Stomach (tissue), 9 donors: ENCODE results near the gene TMTC2. TPM values are rescaled to one million over a fixed set of nuclear protein-coding genes. Genes with fewer than 3 reads are reported as not detected.
A peak's percentile ranks its signal among the peaks of the same experiment; 100 is the strongest.

Experiments
- DNase-seq, 2 donors: peaks; one replicate each; pipeline versions ENCODE4 v3.0.0 to v3.0.0-alpha.2; 2013 to 2019
- H3K27ac ChIP-seq, 5 donors: fragments of 200-600 bp in 4 of 5; sonication (generic) in 4 of 5; one replicate each; pipeline ENCODE4 v1.5.1; 2013 to 2019; ENCODE audit warnings: mild to moderate bottlenecking in 1 of 5, moderate library complexity in 1 of 5
- H3K27me3 ChIP-seq, 3 donors: fragments of 200-600 bp; sonication (generic); one replicate each; pipeline ENCODE4 v1.5.1; 2017 to 2019; ENCODE audit warnings: mixed run types in 1 of 3
- H3K36me3 ChIP-seq, 4 donors: fragments of 200-600 bp; sonication (generic); 1 replicate in 3 of 4; 2 replicates in 1 of 4; pipeline ENCODE4 v1.5.1; 2016 to 2019
- H3K4me1 ChIP-seq, 4 donors: fragments of 200-600 bp; sonication (generic); one replicate each; pipeline ENCODE4 v1.5.1; 2016 to 2019
- H3K4me3 ChIP-seq, 4 donors: fragments of 200-600 bp; sonication (generic) in 3 of 4; one replicate each; pipeline ENCODE4 v1.5.1; 2016 to 2019; ENCODE audit warnings: mild to moderate bottlenecking in 1 of 4
- H3K9me3 ChIP-seq, 4 donors: fragments of 200-600 bp; sonication (generic); one replicate each; pipeline ENCODE4 v1.5.1; 2016 to 2019
- CTCF ChIP-seq, 7 experiments: fragments of 450-650 bp in 4 of 7; fragments of 200-600 bp in 3 of 7; sonication (generic) in 3 of 7; IDR thresholded peaks; one replicate each; pipeline ENCODE4 v1.5.1; 2016 to 2019; ENCODE audit warnings: antibody characterized with exemption in 7 of 7, control low read depth in 2 of 7, mild to moderate bottlenecking in 1 of 7
- EP300 ChIP-seq: sonication (generic); formaldehyde crosslinking; IDR thresholded peaks from one replicate; pipeline ENCODE4 v1.6.1; 2017; ENCODE audit warnings: antibody characterized with exemption
- POLR2A ChIP-seq, 4 donors: fragments of 450-650 bp; IDR thresholded peaks; one replicate each; pipeline ENCODE4 v1.6.1; 2016; ENCODE audit warnings: antibody characterized with exemption in 4 of 4, control low read depth in 2 of 4, mild to moderate bottlenecking in 1 of 4, moderate library complexity in 1 of 4
- POLR2AphosphoS5 ChIP-seq, 3 donors: sonication (generic); formaldehyde crosslinking; IDR thresholded peaks; one replicate each; pipeline ENCODE4 v1.6.1; 2016; ENCODE audit warnings: antibody characterized with exemption in 3 of 3
- WGBS, 5 donors: extraction: QIAGEN DNeasy Blood & Tissue Kit in 3 of 5; methylation state at CpG; one replicate each; pipeline versions ENCODE4 v1.1.5 to v1.1.7; 2013 to 2018; 5-methylcytosine and 5-hydroxymethylcytosine counted together
- intact Hi-C: fragments of 100-400 bp; cut with DNase I; formaldehyde crosslinking; loops from one replicate; pipeline ENCODE4 v1.15.1; 2023; ENCODE audit warnings: low total_unique reads
- polyA plus RNA-seq, 3 donors: library from polyadenylated mRNA; stranded (reverse); fragments of 200-250 nt; gene quantifications; one replicate each; pipeline ENCODE4 v1.2.3, GENCODE V29; 2013
- total RNA-seq, 5 donors: library from RNA; depleted of rRNA; stranded (reverse); fragments of >200 nt; gene quantifications; one replicate each; pipeline versions ENCODE4 v1.1.0 to v1.2.3, GENCODE V29; 2014 to 2016
- donor health status: healthy with polysubstance abuse.
- donor health status: Bipolar disorder and iron deficiency.
- donor health status: healthy.

TMTC2 gene
- total and polyA plus RNA-seq, 8 donors = 6.1 to 60.0 (median 27.5) TPM

- TF ChIP-seq EP300 (no peak), POLR2AphosphoS5 (IDR thresholded peaks at IDR 0.05) (no peak), CTCF (IDR thresholded peaks at IDR 0.05) (no peak), POLR2A (IDR thresholded peaks at IDR 0.05) (no peak)
- 73 to 89% (median 81%) methylated on average over 1 of the region's 1 CpG for WGBS, 5 donors
- Histone ChIP-seq H3K9me3 (no peaks in the 10 kb centered on the region), H3K27me3 (no peaks in the 10 kb centered on the region), H3K4me1 (peaks cover 0 to 5% (median 0%) of the 10 kb centered on the region in 4 donors), H3K27ac (no peak overlapping the region), H3K36me3 (no peaks in the 10 kb centered on the region), H3K4me3 (no peak overlapping the region)
- no peak for DNase-seq
- intact Hi-C loops = no loop called here
These were observed 273.1 kb downstream of the TMTC2 start for GRCh38 chr12:82959821-82960220.

GRCh38 chr12:82961835-82962234 lies 275.1 kb downstream of the TMTC2 start:
- 87 to 97% (median 92%) methylated on average over 2 of the region's 2 CpGs for WGBS, 5 donors
- intact Hi-C loops = no loop called here

GRCh38 chr12:82963956-82964355 lies 277.2 kb downstream of the TMTC2 start:
- Histone ChIP-seq H3K9me3 (no peaks in the 10 kb centered on the region), H3K4me1 (no peaks in the 10 kb centered on the region), H3K4me3 (no peak overlapping the region), H3K36me3 (peaks cover 0 to 20% (median 9%) of the 10 kb centered on the region in 4 donors), H3K27me3 (no peaks in the 10 kb centered on the region), H3K27ac (no peak overlapping the region)
- WGBS, 5 donors = 71 to 85% (median 79%) methylated on average over 3 of the region's 3 CpGs
- no peak for TF ChIP-seq POLR2AphosphoS5 (IDR thresholded peaks at IDR 0.05)
- no peak for TF ChIP-seq EP300
- no peak for TF ChIP-seq POLR2A (IDR thresholded peaks at IDR 0.05)
- TF ChIP-seq CTCF (IDR thresholded peaks at IDR 0.05) = no peak
- intact Hi-C loops = no loop called here
- DNase-seq = no peak

More at GRCh38 chr12:82961835-82962234, 275.1 kb downstream of the TMTC2 start:
- H3K4me3 ChIP-seq = no peak overlapping the region
- DNase-seq = no peak
- H3K36me3 ChIP-seq = peaks cover 0 to 16% (median 4%) of the 10 kb centered on the region in 4 donors
- TF ChIP-seq EP300 = no peak
- TF ChIP-seq POLR2A (IDR thresholded peaks at IDR 0.05) = no peak
- H3K4me1 ChIP-seq = no peaks in the 10 kb centered on the region
- no peaks in the 10 kb centered on the region for H3K9me3 ChIP-seq
- H3K27me3 ChIP-seq = no peaks in the 10 kb centered on the region
- no peak overlapping the region for H3K27ac ChIP-seq

- intact Hi-C loops = no loop called here
- TF ChIP-seq EP300 (no peak), POLR2A (IDR thresholded peaks at IDR 0.05) (no peak), CTCF (IDR thresholded peaks at IDR 0.05) (no peak), POLR2AphosphoS5 (IDR thresholded peaks at IDR 0.05) (no peak)
- H3K36me3 ChIP-seq = peaks cover 0 to 20% (median 9%) of the 10 kb centered on the region in 4 donors
- H3K27ac ChIP-seq = no peak overlapping the region
- H3K9me3 ChIP-seq = no peaks in the 10 kb centered on the region
- peak in 1 of 2 donors; percentile 8 for DNase-seq
- no peaks in the 10 kb centered on the region for H3K4me1 ChIP-seq
- H3K4me3 ChIP-seq = no peak overlapping the region
- H3K27me3 ChIP-seq = no peaks in the 10 kb centered on the region
- 70 to 80% (median 76%) methylated on average over 3 of the region's 3 CpGs for WGBS, 5 donors
These were observed 277.7 kb downstream of the TMTC2 start for GRCh38 chr12:82964446-82964845.

GRCh38 chr12:82966001-82966559 lies 279.4 kb downstream of the TMTC2 start:
- TF ChIP-seq POLR2A (IDR thresholded peaks at IDR 0.05) (no peak), POLR2AphosphoS5 (IDR thresholded peaks at IDR 0.05) (no peak), EP300 (no peak), CTCF (IDR thresholded peaks at IDR 0.05) (no peak)
- no peak overlapping the region for H3K27ac ChIP-seq
- H3K9me3 ChIP-seq = no peaks in the 10 kb centered on the region
- 74 to 84% (median 79%) methylated on average over 2 of the region's 2 CpGs for WGBS, 5 donors
- H3K4me3 ChIP-seq = no peak overlapping the region
- peaks cover 0 to 20% (median 12%) of the 10 kb centered on the region in 4 donors for H3K36me3 ChIP-seq
- no peak for DNase-seq
- no peaks in the 10 kb centered on the region for H3K27me3 ChIP-seq
- H3K4me1 ChIP-seq = no peaks in the 10 kb centered on the region
- intact Hi-C loops = no loop called here
